HUES48 (cell line): ENCODE data around the gene KRTAP5-9.
"Not testable (repeated sequence)": the region's sequence is repeated elsewhere in the genome, so short reads cannot be mapped to it uniquely, and the experiment has no call there.

Experiments
- H3K27ac ChIP-seq: one replicate; pipeline ENCODE4 v1.7.0; 2013; ENCODE audit warnings: low read depth, low read length, inconsistent platforms
- H3K27me3 ChIP-seq: 2 replicates; pipeline ENCODE4 v1.6.1; 2013; ENCODE audit warnings: mild to moderate bottlenecking, low read length; ENCODE audit not compliant: control insufficient read depth, insufficient read depth
- H3K36me3 ChIP-seq: 2 replicates; pipeline ENCODE4 v1.6.1; 2013; ENCODE audit warnings: low read length; ENCODE audit not compliant: control insufficient read depth, insufficient read depth
- H3K4me1 ChIP-seq: 2 replicates; pipeline ENCODE4 v1.6.1; 2013; ENCODE audit warnings: mild to moderate bottlenecking, low read length; ENCODE audit not compliant: control insufficient read depth, insufficient read depth
- H3K4me3 ChIP-seq: 2 replicates; pipeline ENCODE4 v1.5.1; 2013; ENCODE audit warnings: mild to moderate bottlenecking, low read depth, low read length
- H3K9ac ChIP-seq: 2 replicates; pipeline ENCODE4 v1.6.1; 2013; ENCODE audit warnings: mild to moderate bottlenecking, low read depth, low read length, moderate library complexity
- H3K9me3 ChIP-seq: 2 replicates; pipeline ENCODE4 v1.6.1; 2013; ENCODE audit warnings: low read length; ENCODE audit not compliant: control insufficient read depth, insufficient read depth

The KRTAP5-9 gene

GRCh38 chr11:71564430-71564829 is 16.2 kb downstream of the KRTAP5-9 start:
- H3K4me3 ChIP-seq: no peak overlapping the region

GRCh38 chr11:71565263-71565662 is 17.0 kb downstream of the KRTAP5-9 start, which contains the start of gene KRTAP5-10:
Gene KRTAP5-10 (plus strand): TSS chr11:71565563. CDS start chr11:71565588, 25 bp downstream.
- no peaks in the 10 kb centered on the region for H3K9me3 ChIP-seq
- no peaks in the 10 kb centered on the region for H3K36me3 ChIP-seq
- no peaks in the 10 kb centered on the region for H3K27me3 ChIP-seq
- H3K4me3 ChIP-seq: no peak within 1 kb of the TSS
- no peak within 1 kb of the TSS for H3K9ac ChIP-seq
- H3K4me1 ChIP-seq: no peaks in the 10 kb centered on the region
- H3K27ac ChIP-seq: no peak within 1 kb of the TSS

More at GRCh38 chr11:71564430-71564829, 16.2 kb downstream of the KRTAP5-9 start:
- H3K36me3 ChIP-seq: no peaks in the 10 kb centered on the region
- no peaks in the 10 kb centered on the region for H3K27me3 ChIP-seq
- no peaks in the 10 kb centered on the region for H3K4me1 ChIP-seq
- H3K9me3 ChIP-seq: no peaks in the 10 kb centered on the region
- H3K9ac ChIP-seq: no peak overlapping the region
- no peak overlapping the region for H3K27ac ChIP-seq

GRCh38 chr11:71566081-71566620 is 17.9 kb downstream of the KRTAP5-9 start:
- H3K27me3 ChIP-seq: no peaks in the 10 kb centered on the region
- H3K9ac ChIP-seq: no peak overlapping the region
- H3K27ac ChIP-seq: no peak overlapping the region

GRCh38 chr11:71566626-71567599 is 18.7 kb downstream of the KRTAP5-9 start:
- not testable (repeated sequence) for H3K4me3 ChIP-seq, H3K27ac ChIP-seq, H3K27me3 ChIP-seq, H3K36me3 ChIP-seq, H3K9me3 ChIP-seq, H3K4me1 ChIP-seq, H3K9ac ChIP-seq

More at GRCh38 chr11:71566081-71566620, 17.9 kb downstream of the KRTAP5-9 start:
- Histone ChIP-seq H3K36me3 (no peaks in the 10 kb centered on the region), H3K9me3 (no peaks in the 10 kb centered on the region), H3K4me1 (no peaks in the 10 kb centered on the region), H3K4me3 (no peak overlapping the region)

GRCh38 chr11:71567633-71568032 is 19.4 kb downstream of the KRTAP5-9 start:
- H3K9me3 ChIP-seq, H3K4me3 ChIP-seq, H3K4me1 ChIP-seq, H3K27ac ChIP-seq, H3K9ac ChIP-seq, H3K27me3 ChIP-seq, H3K36me3 ChIP-seq: not testable (repeated sequence)

- Histone ChIP-seq H3K9ac (no peak overlapping the region), H3K36me3 (no peaks in the 10 kb centered on the region), H3K27ac (no peak overlapping the region), H3K4me3 (no peak overlapping the region), H3K4me1 (no peaks in the 10 kb centered on the region), H3K27me3 (no peaks in the 10 kb centered on the region), H3K9me3 (no peaks in the 10 kb centered on the region)
These were observed 20.6 kb downstream of the KRTAP5-9 start for GRCh38 chr11:71568704-71569349.

- not testable (repeated sequence) for H3K4me3 ChIP-seq, H3K36me3 ChIP-seq, H3K9ac ChIP-seq, H3K27ac ChIP-seq, H3K27me3 ChIP-seq, H3K4me1 ChIP-seq, H3K9me3 ChIP-seq
These were observed 23.1 kb downstream of the KRTAP5-9 start for GRCh38 chr11:71571101-71571850.

- no peak overlapping the region for H3K27ac ChIP-seq
- H3K4me1 ChIP-seq: no peaks in the 10 kb centered on the region
- H3K4me3 ChIP-seq: no peak overlapping the region
- no peaks in the 10 kb centered on the region for H3K9me3 ChIP-seq
- no peaks in the 10 kb centered on the region for H3K27me3 ChIP-seq
- no peaks in the 10 kb centered on the region for H3K36me3 ChIP-seq
- H3K9ac ChIP-seq: no peak overlapping the region
These were observed 24.6 kb downstream of the KRTAP5-9 start for GRCh38 chr11:71572811-71573210.

- Histone ChIP-seq H3K9me3 (no peaks in the 10 kb centered on the region), H3K4me3 (no peak overlapping the region), H3K27me3 (no peaks in the 10 kb centered on the region), H3K27ac (no peak overlapping the region), H3K36me3 (no peaks in the 10 kb centered on the region), H3K9ac (no peak overlapping the region), H3K4me1 (no peaks in the 10 kb centered on the region)
These were observed 26.2 kb downstream of the KRTAP5-9 start for GRCh38 chr11:71574418-71574817.

GRCh38 chr11:71575723-71576424 is 27.7 kb downstream of the KRTAP5-9 start:
- H3K9ac ChIP-seq: no peak overlapping the region
- H3K4me3 ChIP-seq: no peak overlapping the region
- no peaks in the 10 kb centered on the region for H3K27me3 ChIP-seq
- no peaks in the 10 kb centered on the region for H3K4me1 ChIP-seq
- H3K36me3 ChIP-seq: no peaks in the 10 kb centered on the region
- no peak overlapping the region for H3K27ac ChIP-seq
- no peaks in the 10 kb centered on the region for H3K9me3 ChIP-seq
